ENCODE measurements around the gene SCN1A.
"Not testable (repeated sequence)": the region's sequence is repeated elsewhere in the genome, so short reads cannot be mapped to it uniquely, and the experiment has no call there.

SCN1A gene

DNA sequence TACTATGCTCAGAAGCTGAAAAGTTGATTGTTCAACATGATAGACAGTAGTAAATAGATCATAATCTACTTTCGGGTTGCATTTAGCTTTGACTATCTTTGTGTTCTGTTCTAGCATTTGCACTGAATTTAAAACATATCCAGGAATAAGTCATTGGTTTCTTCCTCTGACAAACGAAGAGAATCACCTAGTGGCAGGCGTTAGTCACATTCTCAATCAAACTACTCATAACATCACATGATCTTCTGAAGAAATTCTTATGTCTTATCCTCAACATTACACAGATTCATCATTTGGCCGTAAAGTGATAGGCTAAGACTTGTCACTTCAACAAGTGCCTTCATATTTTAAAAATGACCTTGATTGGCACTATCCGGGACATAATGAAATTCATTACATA is 110.6 kb downstream of the SCN1A start:
- H3K4me3 ChIP-seq (ENCODE audit: low read length), result no peak overlapping the region
- no peak for TF ChIP-seq ZNF274 (IDR thresholded peaks at IDR 0.05; ENCODE audit: low read depth, low read length)

DNA sequence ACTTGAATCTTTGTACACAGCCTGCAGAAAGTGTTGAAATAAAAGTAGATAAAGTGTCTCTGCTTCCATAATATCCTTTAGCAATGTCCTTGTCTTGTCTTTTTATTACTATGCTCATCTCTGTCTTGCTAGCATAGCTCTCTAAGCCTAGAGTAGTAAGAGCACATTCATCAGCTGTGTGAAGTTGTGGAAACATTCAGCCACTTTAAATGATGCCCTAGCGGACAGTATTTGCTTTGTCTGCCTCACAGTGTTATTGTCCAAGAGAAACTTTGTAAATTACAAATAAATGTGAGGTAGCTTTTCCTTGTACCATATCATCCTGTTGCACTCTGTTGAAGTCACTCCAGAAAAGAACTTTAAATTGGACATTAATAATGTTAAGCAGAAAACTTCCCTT is 113.9 kb downstream of the SCN1A start:
- no peak overlapping the region for H3K4me3 ChIP-seq (ENCODE audit: low read length)
- TF ChIP-seq ZNF274 (IDR thresholded peaks at IDR 0.05; ENCODE audit: low read depth, low read length), result no peak

DNA sequence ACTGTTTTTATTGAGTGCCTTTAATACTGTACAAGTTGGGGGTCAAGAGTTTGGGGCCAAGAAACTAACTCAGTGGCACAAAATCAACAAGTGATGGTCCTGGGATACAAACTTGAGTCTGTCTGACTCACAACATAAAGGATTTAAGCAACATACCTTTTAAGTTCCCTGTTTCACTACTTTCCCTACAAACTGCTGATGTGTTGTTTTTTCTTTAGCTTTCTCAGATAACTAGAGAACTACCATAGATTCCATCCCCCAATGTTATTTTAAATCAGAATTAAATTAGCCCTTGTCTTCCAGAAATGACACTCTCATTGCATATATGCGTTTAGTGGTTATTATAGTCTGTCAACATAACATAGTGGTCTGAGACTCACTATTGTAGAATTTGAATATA is 116.2 kb downstream of the SCN1A start:
- no peak overlapping the region for H3K4me3 ChIP-seq (ENCODE audit: low read length)
- no peak for TF ChIP-seq ZNF274 (IDR thresholded peaks at IDR 0.05; ENCODE audit: low read depth, low read length)

DNA sequence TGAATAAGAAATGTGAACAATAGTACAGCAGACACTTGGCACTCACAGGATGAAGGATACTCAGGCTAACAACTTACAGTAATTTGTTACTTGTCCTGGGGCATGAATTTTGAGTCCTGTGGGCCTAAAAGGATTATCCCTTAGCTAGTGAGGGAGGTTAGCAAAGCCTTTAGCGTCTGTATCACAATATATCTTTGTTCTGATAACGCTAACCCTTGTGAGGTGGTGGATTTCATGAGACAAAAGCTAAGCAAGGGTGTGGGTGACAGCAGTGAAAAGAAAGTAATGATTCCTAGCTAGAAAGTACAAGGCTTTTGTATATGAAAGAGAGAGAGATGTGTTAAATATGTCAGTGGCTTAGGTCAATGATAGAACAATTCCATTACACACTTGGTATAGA is 127.4 kb downstream of the SCN1A start:
- TF ChIP-seq ZNF274 (IDR thresholded peaks at IDR 0.05; ENCODE audit: low read depth, low read length), result no peak
- no peak overlapping the region for H3K4me3 ChIP-seq (ENCODE audit: low read length)

DNA sequence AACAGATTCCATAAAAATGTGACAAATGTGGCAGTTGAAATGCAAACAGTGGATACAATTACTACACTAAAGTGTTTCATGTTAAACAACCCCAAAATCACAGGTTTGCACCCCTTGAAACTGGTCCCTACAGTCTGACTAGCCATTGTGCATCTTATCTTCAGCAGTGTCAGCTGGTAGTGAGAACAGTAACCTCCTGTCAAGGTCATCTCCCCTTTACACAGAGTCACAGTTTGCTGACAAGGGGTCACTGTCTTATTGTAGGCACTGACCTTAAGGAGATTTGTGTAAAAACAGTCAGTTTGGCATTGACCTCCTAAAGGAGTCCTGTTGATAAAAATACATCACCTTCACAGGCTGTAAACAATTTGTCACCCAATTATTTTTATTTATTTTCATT is 137.0 kb downstream of the SCN1A start:
- no peak for TF ChIP-seq ZNF274 (IDR thresholded peaks at IDR 0.05; ENCODE audit: low read depth, low read length)
- H3K4me3 ChIP-seq (ENCODE audit: low read length), result no peak overlapping the region

DNA sequence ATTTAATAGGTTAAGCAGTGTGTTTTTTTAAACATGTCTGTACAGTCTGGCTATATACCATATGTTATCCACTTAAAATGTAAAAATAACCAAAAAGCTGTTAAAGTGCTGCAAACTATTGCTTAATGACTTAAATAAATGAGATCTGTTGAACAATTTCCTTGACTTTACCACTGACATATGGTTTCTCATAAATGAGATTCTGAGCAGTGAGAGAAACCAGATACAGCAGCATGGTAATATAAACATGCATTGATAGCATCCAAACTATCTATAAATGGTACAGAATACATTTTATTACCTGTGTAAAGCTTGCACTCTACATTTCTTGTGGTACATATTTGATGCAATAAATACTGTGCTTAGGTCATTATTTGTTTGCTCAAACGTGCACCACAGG is 138.0 kb downstream of the SCN1A start:
- no peak overlapping the region for H3K4me3 ChIP-seq (ENCODE audit: low read length)
- TF ChIP-seq ZNF274 (IDR thresholded peaks at IDR 0.05; ENCODE audit: low read depth, low read length), result no peak

DNA sequence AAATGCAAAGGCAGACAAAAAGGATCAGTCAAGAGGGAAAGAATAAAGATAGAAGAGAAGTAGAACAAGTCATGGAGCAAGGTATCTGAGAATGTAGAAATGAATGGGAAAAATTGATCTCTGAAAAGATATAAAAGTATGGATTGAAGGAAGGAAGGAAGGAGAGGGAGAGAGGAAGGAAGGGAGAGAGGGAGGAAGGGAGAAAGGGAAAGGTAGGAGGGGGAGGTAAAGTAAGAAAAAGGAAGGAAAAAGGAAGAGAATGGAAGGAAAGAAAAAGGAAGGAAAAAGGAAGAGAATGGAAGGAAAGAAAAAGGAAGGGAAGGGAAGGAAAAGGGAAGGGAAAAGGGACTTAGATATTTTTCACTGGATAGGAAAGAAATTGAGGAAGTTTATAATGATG is 142.7 kb downstream of the SCN1A start:
- H3K4me3 ChIP-seq (ENCODE audit: low read length), result no peak overlapping the region
- no peak for TF ChIP-seq ZNF274 (IDR thresholded peaks at IDR 0.05; ENCODE audit: low read depth, low read length)

DNA sequence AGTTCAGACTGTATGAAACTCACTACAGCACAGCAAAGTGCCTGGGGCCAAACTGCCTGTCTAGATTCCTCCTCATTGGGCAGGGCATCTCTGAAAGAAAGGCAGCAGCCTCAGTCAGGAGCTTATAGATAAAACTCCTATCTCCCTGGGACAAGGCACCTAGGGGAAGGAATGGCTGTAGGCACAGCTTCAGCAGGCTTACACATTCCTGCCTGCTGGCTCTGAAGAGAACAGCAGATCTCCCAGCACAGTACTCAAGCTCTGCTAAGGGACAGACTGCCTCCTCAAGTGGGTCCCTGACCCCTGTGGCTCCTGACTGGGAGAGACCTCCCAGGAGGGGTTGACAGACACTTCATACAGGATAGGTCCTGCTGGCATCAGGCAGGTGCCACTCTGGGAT is 155.7 kb downstream of the SCN1A start:
- not testable (repeated sequence) for H3K4me3 ChIP-seq (ENCODE audit: low read length)

DNA sequence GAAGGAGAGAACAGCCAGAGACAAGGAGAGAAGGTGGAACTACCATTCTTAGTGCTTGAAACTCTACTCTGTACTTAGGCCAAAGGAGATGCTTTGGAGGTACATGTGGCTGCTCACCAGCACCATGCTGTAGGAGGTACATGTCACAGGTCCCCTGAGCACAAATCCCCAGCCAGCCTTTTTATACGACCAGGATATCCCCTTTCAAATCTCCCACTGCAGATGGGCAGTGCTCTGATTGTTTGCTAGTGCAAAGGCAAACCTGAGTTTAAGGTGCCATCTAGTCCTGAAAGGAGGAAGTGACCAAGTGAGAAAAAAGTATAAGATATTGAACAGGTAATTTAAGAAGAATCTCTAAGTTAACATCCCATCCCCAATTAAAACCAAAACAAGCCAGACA is 157.2 kb downstream of the SCN1A start:
- TF ChIP-seq ZNF274 (IDR thresholded peaks at IDR 0.05; ENCODE audit: low read depth, low read length), result no peak
- H3K4me3 ChIP-seq (ENCODE audit: low read length), result no peak overlapping the region

DNA sequence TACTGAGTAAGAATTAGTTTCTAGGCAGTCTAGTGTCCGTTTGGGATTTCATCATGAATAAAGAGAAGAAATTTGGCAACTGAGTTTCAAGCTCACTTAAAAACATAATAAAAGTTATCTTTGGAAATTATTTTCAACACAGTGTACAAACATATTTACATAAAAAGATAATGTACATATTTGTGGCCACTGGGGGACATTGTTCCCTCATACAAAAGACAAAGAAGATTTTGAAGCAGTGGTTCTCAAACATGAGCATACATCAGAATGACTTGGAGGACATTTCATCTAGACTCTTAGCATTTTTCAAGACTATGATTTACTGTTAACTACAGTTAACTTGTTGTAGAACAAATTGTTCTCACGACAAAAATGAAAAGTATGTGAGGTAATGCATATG is 158.6 kb downstream of the SCN1A start:
- no peak overlapping the region for H3K4me3 ChIP-seq (ENCODE audit: low read length)
- TF ChIP-seq ZNF274 (IDR thresholded peaks at IDR 0.05; ENCODE audit: low read depth, low read length), result no peak

DNA sequence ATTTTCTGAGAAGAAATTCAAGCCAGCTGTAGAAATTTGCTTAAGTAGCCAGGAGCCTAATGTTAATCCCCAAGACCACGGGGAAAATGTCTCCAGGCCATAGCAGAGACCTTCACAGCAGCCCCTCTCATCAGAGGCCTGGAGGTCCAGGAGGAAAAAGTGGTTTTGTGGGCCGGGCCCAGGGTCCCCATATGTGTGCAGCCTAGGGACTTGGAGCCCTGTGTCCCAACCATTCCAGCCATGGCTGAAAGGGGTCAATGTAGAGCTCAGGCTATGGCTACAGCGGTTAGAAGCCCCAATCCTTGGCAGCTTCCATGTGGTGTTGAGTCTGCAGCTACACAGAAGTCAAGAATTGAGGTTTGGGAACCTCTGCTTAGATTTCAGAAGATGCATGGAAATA is 160.1 kb downstream of the SCN1A start:
- no peak for TF ChIP-seq ZNF274 (IDR thresholded peaks at IDR 0.05; ENCODE audit: low read depth, low read length)
- no peak overlapping the region for H3K4me3 ChIP-seq (ENCODE audit: low read length)

DNA sequence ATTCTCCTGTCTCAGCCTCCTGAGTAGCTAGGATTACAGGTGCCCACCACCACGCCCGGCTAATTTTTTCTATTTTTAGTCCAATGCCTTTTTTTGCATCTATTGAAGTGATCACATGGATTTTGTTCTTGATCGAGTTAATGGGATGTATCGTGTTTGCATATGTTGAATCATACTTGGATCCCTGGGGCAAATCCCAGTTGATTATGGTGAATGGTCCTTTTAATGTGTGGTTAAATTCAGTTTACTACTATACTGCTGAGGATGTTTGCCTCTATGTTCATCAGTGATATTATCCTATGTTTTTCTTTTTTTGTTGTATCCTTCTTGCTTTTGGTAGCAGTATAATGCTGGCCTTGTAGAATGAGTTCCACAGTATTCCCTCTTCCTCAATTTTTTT is 166.0 kb downstream of the SCN1A start:
- TF ChIP-seq ZNF274 (IDR thresholded peaks at IDR 0.05; ENCODE audit: low read depth, low read length), result no peak
- H3K4me3 ChIP-seq (ENCODE audit: low read length), result no peak overlapping the region

DNA sequence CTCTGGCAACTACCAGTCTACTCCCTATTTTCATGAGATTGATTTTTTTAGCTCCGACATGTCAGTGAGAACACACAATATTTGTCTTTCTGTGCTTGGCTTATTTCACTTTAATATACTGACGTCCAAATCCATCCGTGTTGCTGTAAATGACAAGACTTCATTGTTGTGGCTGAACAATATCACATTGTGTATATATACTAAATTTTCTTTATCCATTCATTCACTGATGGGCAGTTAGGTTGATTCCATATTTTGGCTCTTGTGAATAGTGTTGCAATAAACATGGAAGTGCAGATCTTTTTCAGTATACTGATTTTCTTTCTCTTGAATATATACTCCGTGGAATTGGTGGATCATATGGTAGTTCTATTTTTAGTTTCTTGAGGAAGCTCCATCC is 168.4 kb downstream of the SCN1A start:
- H3K4me3 ChIP-seq (ENCODE audit: low read length), result no peak overlapping the region
- TF ChIP-seq ZNF274 (IDR thresholded peaks at IDR 0.05; ENCODE audit: low read depth, low read length), result no peak

DNA sequence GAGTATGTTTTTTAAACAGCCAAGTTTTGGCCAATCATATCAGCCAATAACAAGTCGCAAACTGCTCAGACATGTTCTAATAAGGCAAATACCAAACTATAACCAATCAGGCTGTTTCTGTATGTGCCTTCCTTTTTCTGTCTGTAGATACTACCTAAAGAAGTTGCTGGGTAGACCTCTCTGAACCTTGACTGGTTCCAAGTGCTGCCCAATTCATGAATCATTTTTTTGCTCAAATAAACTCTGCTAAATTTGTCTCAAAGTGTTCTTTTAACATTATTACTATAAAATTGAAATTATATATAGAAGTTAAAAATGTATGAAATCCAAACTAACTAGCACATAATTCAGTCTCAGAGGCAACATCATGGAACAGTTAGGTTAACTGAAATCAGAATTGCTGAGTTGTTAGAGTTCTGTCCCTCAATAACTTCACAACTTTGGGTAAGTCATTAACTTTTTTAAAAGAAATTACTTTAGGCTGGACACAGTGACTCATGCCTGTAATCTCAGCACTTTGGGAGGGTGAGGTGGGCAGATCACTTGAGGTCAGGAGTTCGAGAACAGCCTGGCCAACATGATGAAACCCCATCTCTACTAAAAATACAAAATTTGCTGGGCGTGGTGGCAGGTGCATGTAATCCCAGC is 169.4 kb downstream of the SCN1A start:
- H3K4me3 ChIP-seq (ENCODE audit: low read length), result no peak overlapping the region
- no peak for TF ChIP-seq ZNF274 (IDR thresholded peaks at IDR 0.05; ENCODE audit: low read depth, low read length)

DNA sequence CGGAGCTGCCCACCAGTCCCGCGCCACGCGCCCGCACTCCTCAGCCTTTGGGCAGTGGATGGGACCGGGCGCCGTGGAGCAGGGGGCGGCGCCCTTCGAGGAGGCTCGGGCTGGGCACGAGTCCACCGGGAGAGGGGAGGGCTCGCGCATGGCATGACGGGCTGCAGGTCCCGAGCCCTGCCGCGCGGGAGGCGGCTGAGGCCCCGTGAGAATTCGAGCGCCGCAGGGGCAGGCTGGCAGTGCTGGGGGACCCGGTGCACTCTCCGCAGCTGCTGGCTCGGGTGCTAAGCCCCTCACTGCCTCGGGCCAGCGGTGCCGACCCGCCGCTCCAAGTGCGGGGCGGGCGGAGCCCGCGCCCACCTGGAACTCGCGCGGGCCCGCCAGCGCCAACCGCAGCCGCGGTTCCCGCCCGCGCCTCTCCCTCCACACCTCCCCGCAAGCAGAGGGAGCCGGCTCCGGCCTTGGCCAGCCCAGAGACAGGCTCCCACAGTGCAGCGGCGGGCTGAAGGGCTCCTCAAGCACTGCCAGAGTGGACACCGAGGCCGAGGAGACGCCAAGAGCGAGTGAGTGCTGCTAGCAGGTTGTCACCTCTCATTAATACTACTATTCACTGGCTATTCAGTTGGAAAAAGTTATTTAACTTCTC is 170.7 kb downstream of the SCN1A start:
- H3K4me3 ChIP-seq (ENCODE audit: low read length), result no peak overlapping the region
- no peak for TF ChIP-seq ZNF274 (IDR thresholded peaks at IDR 0.05; ENCODE audit: low read depth, low read length)

Measured in GM08714 (cell line).